SW 1271 (cell line): Measurements from ENCODE around the gene GPAT3.
"Not testable (repeated sequence)": the region's sequence is repeated elsewhere in the genome, so short reads cannot be mapped to it uniquely, and the experiment has no call there.

Experiments used
- DNase-seq, 2 experiments: peaks; one replicate each; lab custom pipeline; 2025; lab: John Stamatoyannopoulos, UW

GPAT3 gene

GRCh38 chr4:83603129-83603528 lies 67.2 kb downstream of the GPAT3 start:
- no peak for DNase-seq

GRCh38 chr4:83604321-83604720 lies 68.4 kb downstream of the GPAT3 start:
- DNase-seq: no peak

GRCh38 chr4:83605210-83605609 lies 69.3 kb downstream of the GPAT3 start:
- no peak for DNase-seq

GRCh38 chr4:83605744-83606172 lies 69.8 kb downstream of the GPAT3 start:
- DNase-seq: no peak

GRCh38 chr4:83606460-83606859 lies 70.6 kb downstream of the GPAT3 start:
- DNase-seq: no peak

GRCh38 chr4:83606898-83607297 lies 71.0 kb downstream of the GPAT3 start:
- DNase-seq: no peak

- no peak for DNase-seq
Measured at GRCh38 chr4:83609365-83609764, 73.5 kb downstream of the GPAT3 start.

- no peak for DNase-seq
Measured at GRCh38 chr4:83610729-83611128, 74.8 kb downstream of the GPAT3 start.

GRCh38 chr4:83613023-83613422 lies 77.1 kb downstream of the GPAT3 start:
- no peak for DNase-seq

- no peak for DNase-seq
Measured at GRCh38 chr4:83613994-83614393, 78.1 kb downstream of the GPAT3 start.

- DNase-seq: no peak
Measured at GRCh38 chr4:83616252-83616651, 80.3 kb downstream of the GPAT3 start.

- no peak for DNase-seq
Measured at GRCh38 chr4:83617371-83618035, 81.6 kb downstream of the GPAT3 start.

GRCh38 chr4:83618431-83618830 lies 82.5 kb downstream of the GPAT3 start:
- DNase-seq: peak; percentile 51 to 74

GRCh38 chr4:83618991-83619645 lies 83.2 kb downstream of the GPAT3 start:
- DNase-seq: peak; percentile 9 to 78

- not testable (repeated sequence) for DNase-seq
Measured at GRCh38 chr4:83622127-83622526, 86.2 kb downstream of the GPAT3 start.

- no peak for DNase-seq
Measured at GRCh38 chr4:83625821-83626220, 89.9 kb downstream of the GPAT3 start.

GRCh38 chr4:83626245-83626836 lies 90.4 kb downstream of the GPAT3 start:
- DNase-seq: no peak

- no peak for DNase-seq
Measured at GRCh38 chr4:83629945-83630721, 94.2 kb downstream of the GPAT3 start.

GRCh38 chr4:83631066-83631465 lies 95.2 kb downstream of the GPAT3 start:
- DNase-seq: no peak

- DNase-seq: no peak
Measured at GRCh38 chr4:83636930-83637329, 101.0 kb downstream of the GPAT3 start.

- peak in 1 of 2 experiments; percentile 45 for DNase-seq
Measured at GRCh38 chr4:83639849-83640493, 104.1 kb downstream of the GPAT3 start.

GRCh38 chr4:83643036-83643435 lies 107.1 kb downstream of the GPAT3 start:
- DNase-seq: no peak
